A549 (cell line): Measurements from ENCODE around the gene ESR1. TPM values are rescaled to one million over a fixed set of nuclear protein-coding genes. Genes with fewer than 3 reads are reported as not detected.

Experiments
- ATAC-seq, 2 experiments: fragments of 200-7000 bp in 1 of 2; fragments of >200 bp in 1 of 2; cut with Nextera tagmentation in 1 of 2; cut with Tn5 transposase in 1 of 2; 3 replicates each; pipeline versions ENCODE4 v1.8.0 to v1.9.1; 2018 to 2020; ENCODE audit warnings: mild to moderate bottlenecking in 1 of 2, moderate library complexity in 1 of 2
- CTCF ChIA-PET: fragments of 300-600 bp; sonication (Branson Sonifier 250); formaldehyde crosslinking; extraction: SDS; loops from one replicate; lab custom pipeline; 2021; ENCODE audit warnings: antibody characterized with exemption, inconsistent platforms; lab: Yijun Ruan, JAX
- POLR2A ChIA-PET: fragments of 350-600 bp; formaldehyde crosslinking; extraction: SDS; loops from one replicate; lab custom pipeline; 2021; ENCODE audit warnings: antibody characterized with exemption, inconsistent platforms; lab: Yijun Ruan, JAX
- DNase-seq, 2 experiments: peaks; one replicate each; pipeline versions ENCODE4 v3.0.0 to v3.0.0-alpha.2; 2011 to 2016; ENCODE audit warnings: low read depth in 1 of 2, low spot score in 1 of 2
- FAIRE-seq: peaks from 2 replicates; lab custom pipeline; 2011; peaks lifted over from hg19 to GRCh38; lab: Jason Lieb, UNC
- H3K27ac ChIP-seq, 2 experiments: fragments of >200 bp; sonication (Bioruptor Twin); formaldehyde crosslinking; 3 replicates each; pipeline ENCODE4 v1.5.1; 2016 to 2017
- H3K4me1 ChIP-seq: fragments of >200 bp; sonication (Bioruptor Twin); formaldehyde crosslinking; 3 replicates; pipeline ENCODE4 v1.6.1; 2016
- H3K4me2 ChIP-seq: fragments of >200 bp; sonication (Bioruptor Twin); formaldehyde crosslinking; 3 replicates; pipeline ENCODE4 v1.6.1; 2016
- H3K4me3 ChIP-seq: fragments of >200 bp; sonication (Bioruptor Twin); formaldehyde crosslinking; 3 replicates; pipeline ENCODE4 v1.5.1; 2016
- H3K9me3 ChIP-seq: fragments of >200 bp; sonication (Bioruptor Twin); formaldehyde crosslinking; 3 replicates; pipeline ENCODE4 v1.6.1; 2016
- CBX2 ChIP-seq: fragments of 200-600 bp; sonication (generic); IDR thresholded peaks from 2 replicates; pipeline ENCODE4 v1.6.1; 2016; ENCODE audit warnings: low read depth, mild to moderate bottlenecking, borderline replicate concordance
- CBX8 ChIP-seq: fragments of 200-600 bp; sonication (generic); IDR thresholded peaks from 2 replicates; pipeline ENCODE4 v1.6.1; 2016
- CHD4 ChIP-seq: fragments of 200-600 bp; sonication (generic); IDR thresholded peaks from 2 replicates; pipeline ENCODE4 v1.6.1; 2016; ENCODE audit warnings: antibody characterized with exemption, mild to moderate bottlenecking, borderline replicate concordance
- EHMT2 ChIP-seq: fragments of 200-600 bp; sonication (generic); IDR thresholded peaks from 2 replicates; pipeline ENCODE4 v1.6.1; 2016; ENCODE audit warnings: antibody characterized with exemption, low read depth, mild to moderate bottlenecking, moderate library complexity
- HEYL ChIP-seq: fragments of 250-450 bp; sonication (Bioruptor Pico); IDR thresholded peaks from 2 replicates; pipeline ENCODE4 v1.8.0; 2021; ENCODE audit warnings: mild to moderate bottlenecking, moderate library complexity
- JUNB ChIP-seq: fragments of >200 bp; sonication (Bioruptor Twin); formaldehyde crosslinking; IDR thresholded peaks from 2 replicates; pipeline ENCODE4 v1.6.1; 2016
- KDM1A ChIP-seq: fragments of 200-600 bp; sonication (generic); IDR thresholded peaks from 2 replicates; pipeline ENCODE4 v1.6.1; 2016; ENCODE audit warnings: low read depth, mild to moderate bottlenecking
- MAFK ChIP-seq: fragments of 450-650 bp; IDR thresholded peaks from 2 replicates; pipeline ENCODE4 v1.6.1; 2014; ENCODE audit not compliant: partially characterized antibody
- NFE2L2 ChIP-seq: fragments of 150-350 bp; conservative IDR thresholded peaks from 2 replicates; pipeline ENCODE4 v1.6.1; 2014; ENCODE audit warnings: low read length
- NR3C1 ChIP-seq: fragments of >200 bp; sonication (Bioruptor Twin); formaldehyde crosslinking; IDR thresholded peaks from 3 replicates; pipeline ENCODE4 v1.6.1; 2017
- RARB ChIP-seq: fragments of 250-450 bp; sonication (Bioruptor Pico); IDR thresholded peaks from 2 replicates; pipeline ENCODE4 v1.8.0; 2021; ENCODE audit warnings: mild to moderate bottlenecking, moderate library complexity
- RNF2 ChIP-seq: fragments of 200-600 bp; sonication (generic); IDR thresholded peaks from 2 replicates; pipeline ENCODE4 v1.6.1; 2016; ENCODE audit warnings: low read depth, mild to moderate bottlenecking, antibody characterized with exemption, moderate library complexity, borderline replicate concordance
- SREBF2 ChIP-seq: fragments of 450-650 bp; IDR thresholded peaks from 2 replicates; pipeline ENCODE4 v1.6.1; 2014; ENCODE audit warnings: mild to moderate bottlenecking, moderate library complexity
- TFCP2L1 ChIP-seq: fragments of 250-450 bp; sonication (Bioruptor Pico); IDR thresholded peaks from 2 replicates; pipeline ENCODE4 v1.5.0; 2021; ENCODE audit warnings: mild to moderate bottlenecking
- ZNF302 ChIP-seq: fragments of 250-450 bp; sonication (Bioruptor Pico); IDR thresholded peaks from 2 replicates; pipeline ENCODE4 v1.9.0; 2021; ENCODE audit warnings: inconsistent platforms, mild to moderate bottlenecking, moderate library complexity
- WGBS: methylation state at CpG from one replicate; pipeline ENCODE4 v1.1.6; 2017; ENCODE audit errors: missing lambda C conversion rate; 5-methylcytosine and 5-hydroxymethylcytosine counted together
- polyA plus RNA-seq, 4 experiments: library from polyadenylated mRNA; depleted of rRNA in 3 of 4; stranded (reverse); fragments of >200 nt; fragmentation: RNase III in 1 of 4; extraction: RNeasy Plus Mini Kit Qiagen cat#74134 plus additional on column Dnase treatment in 1 of 4; gene quantifications; 2 replicates in 3 of 4; 3 replicates in 1 of 4; pipeline ENCODE4 v1.2.3, GENCODE V29; 2011 to 2017
- TF ChIP-seq, protein P1 (sequence below): IDR thresholded peaks from 2 replicates; pipeline ENCODE4 v1.6.1; 2012
- TF ChIP-seq, protein P2 (sequence below): fragments of 200-600 bp; sonication (generic); IDR thresholded peaks from 2 replicates; pipeline ENCODE4 v1.6.1; 2016; ENCODE audit warnings: antibody characterized with exemption, mild to moderate bottlenecking, moderate library complexity
- TF ChIP-seq, protein P3 (sequence below): fragments of 450-650 bp; IDR thresholded peaks from 2 replicates; pipeline ENCODE4 v1.6.1; 2014; ENCODE audit warnings: antibody characterized with exemption

The ESR1 gene
- polyA plus RNA-seq, 2 of the 4 experiments (the other 2 are of a cell fraction), result not detected

DNA sequence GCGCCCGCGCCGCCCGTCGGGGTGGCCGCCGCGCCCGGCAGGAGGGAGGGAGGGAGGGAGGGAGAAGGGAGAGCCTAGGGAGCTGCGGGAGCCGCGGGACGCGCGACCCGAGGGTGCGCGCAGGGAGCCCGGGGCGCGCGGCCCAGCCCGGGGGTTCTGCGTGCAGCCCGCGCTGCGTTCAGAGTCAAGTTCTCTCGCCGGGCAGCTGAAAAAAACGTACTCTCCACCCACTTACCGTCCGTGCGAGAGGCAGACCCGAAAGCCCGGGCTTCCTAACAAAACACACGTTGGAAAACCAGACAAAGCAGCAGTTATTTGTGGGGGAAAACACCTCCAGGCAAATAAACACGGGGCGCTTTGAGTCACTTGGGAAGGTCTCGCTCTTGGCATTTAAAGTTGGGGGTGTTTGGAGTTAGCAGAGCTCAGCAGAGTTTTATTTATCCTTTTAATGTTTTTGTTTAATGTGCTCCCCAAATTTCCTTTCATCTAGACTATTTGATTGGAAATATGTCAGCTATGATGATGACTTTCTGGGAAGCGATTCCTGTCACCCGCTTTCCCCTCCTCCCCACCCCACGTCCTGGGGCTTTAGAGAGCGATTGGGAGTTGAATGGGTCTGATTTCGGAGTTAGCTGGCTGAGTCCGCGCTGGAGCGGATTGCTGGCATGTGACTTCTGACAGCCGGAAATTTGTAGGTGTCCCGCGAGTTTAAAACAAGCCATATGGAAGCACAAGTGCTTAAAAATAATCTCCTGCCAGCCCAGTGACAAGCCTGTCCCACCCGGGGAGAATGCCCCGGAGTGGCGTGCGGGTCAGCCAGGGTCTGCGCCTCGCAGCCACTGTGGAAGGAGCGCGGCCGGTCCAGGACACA, 1.1 kb downstream of the ESR1 start:
- CTCF ChIA-PET, result no interaction called here
- TF ChIP-seq JUNB, result no peak
- TF ChIP-seq KDM1A, result no peak
- no peak for TF ChIP-seq NFE2L2
- TF ChIP-seq MAFK, result no peak
- no peak for TF ChIP-seq EHMT2
- no peak for TF ChIP-seq SREBF2
- no peak for TF ChIP-seq CBX2
- TF ChIP-seq RARB, result no peak
- TF ChIP-seq, protein P1, sequence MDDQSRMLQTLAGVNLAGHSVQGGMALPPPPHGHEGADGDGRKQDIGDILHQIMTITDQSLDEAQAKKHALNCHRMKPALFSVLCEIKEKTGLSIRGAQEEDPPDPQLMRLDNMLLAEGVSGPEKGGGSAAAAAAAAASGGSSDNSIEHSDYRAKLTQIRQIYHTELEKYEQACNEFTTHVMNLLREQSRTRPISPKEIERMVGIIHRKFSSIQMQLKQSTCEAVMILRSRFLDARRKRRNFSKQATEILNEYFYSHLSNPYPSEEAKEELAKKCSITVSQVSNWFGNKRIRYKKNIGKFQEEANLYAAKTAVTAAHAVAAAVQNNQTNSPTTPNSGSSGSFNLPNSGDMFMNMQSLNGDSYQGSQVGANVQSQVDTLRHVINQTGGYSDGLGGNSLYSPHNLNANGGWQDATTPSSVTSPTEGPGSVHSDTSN, result no peak
- TF ChIP-seq NR3C1, result no peak
- no peak for TF ChIP-seq RNF2
- TF ChIP-seq HEYL (CRISPR knock-in tag), result no peak
- TF ChIP-seq TFCP2L1 (CRISPR knock-in tag), result no peak
- TF ChIP-seq, protein P2, sequence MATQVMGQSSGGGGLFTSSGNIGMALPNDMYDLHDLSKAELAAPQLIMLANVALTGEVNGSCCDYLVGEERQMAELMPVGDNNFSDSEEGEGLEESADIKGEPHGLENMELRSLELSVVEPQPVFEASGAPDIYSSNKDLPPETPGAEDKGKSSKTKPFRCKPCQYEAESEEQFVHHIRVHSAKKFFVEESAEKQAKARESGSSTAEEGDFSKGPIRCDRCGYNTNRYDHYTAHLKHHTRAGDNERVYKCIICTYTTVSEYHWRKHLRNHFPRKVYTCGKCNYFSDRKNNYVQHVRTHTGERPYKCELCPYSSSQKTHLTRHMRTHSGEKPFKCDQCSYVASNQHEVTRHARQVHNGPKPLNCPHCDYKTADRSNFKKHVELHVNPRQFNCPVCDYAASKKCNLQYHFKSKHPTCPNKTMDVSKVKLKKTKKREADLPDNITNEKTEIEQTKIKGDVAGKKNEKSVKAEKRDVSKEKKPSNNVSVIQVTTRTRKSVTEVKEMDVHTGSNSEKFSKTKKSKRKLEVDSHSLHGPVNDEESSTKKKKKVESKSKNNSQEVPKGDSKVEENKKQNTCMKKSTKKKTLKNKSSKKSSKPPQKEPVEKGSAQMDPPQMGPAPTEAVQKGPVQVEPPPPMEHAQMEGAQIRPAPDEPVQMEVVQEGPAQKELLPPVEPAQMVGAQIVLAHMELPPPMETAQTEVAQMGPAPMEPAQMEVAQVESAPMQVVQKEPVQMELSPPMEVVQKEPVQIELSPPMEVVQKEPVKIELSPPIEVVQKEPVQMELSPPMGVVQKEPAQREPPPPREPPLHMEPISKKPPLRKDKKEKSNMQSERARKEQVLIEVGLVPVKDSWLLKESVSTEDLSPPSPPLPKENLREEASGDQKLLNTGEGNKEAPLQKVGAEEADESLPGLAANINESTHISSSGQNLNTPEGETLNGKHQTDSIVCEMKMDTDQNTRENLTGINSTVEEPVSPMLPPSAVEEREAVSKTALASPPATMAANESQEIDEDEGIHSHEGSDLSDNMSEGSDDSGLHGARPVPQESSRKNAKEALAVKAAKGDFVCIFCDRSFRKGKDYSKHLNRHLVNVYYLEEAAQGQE, result no peak
- DNase-seq (no peak), FAIRE-seq (no peak), ATAC-seq (peak in 1 of 2 experiments; percentile 43; a peak in 3 of 6 replicates)
- Histone ChIP-seq H3K4me3 (peak overlapping the region; percentile 30; the same call in 1 of the 3 replicates), H3K4me1 (0 out of 3 replicates have a peak, but pooled peaks cover 4% of the 10 kb centered on the region), H3K27ac (no peak overlapping the region), H3K4me2 (peak overlapping the region; percentile 68), H3K9me3 (no peaks in the 10 kb centered on the region; the same call in 2 of the 3 replicates)
- WGBS, result 45% methylated on average over 25 of the region's 60 CpGs
- POLR2A ChIA-PET, result no interaction called here

DNA sequence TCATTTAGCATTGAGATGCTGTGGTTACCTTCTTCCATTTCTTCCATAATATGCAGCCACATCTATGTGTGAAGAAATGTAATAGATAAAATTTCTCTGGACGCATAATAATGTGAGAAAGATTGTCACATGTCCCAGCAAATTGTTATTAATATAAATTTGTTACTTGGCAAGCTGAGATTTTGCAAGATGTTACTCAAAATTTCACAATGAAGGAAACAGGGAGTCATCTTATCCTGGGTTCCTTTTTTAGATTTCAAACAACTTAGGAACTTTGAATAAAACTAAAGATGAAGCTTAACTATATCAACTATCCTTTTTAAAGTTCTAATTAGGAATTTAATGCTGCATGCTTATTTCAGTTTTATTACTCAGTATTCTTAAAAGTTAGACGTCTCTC, 3.6 kb downstream of the ESR1 start:
- TF ChIP-seq NR3C1 (no peak), CBX8 (no peak), CHD4 (no peak), ZNF302 (CRISPR knock-in tag) (no peak), EHMT2 (no peak)
- TF ChIP-seq, protein P3, sequence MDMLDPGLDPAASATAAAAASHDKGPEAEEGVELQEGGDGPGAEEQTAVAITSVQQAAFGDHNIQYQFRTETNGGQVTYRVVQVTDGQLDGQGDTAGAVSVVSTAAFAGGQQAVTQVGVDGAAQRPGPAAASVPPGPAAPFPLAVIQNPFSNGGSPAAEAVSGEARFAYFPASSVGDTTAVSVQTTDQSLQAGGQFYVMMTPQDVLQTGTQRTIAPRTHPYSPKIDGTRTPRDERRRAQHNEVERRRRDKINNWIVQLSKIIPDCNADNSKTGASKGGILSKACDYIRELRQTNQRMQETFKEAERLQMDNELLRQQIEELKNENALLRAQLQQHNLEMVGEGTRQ, result no peak
- no peak for DNase-seq
- no peak for FAIRE-seq
- ChIA-PET CTCF (no interaction called here), POLR2A (no interaction called here)
- no peak for ATAC-seq
- H3K4me2 ChIP-seq, result no peak overlapping the region
- no peak overlapping the region for H3K27ac ChIP-seq
- no peaks in the 10 kb centered on the region for H3K9me3 ChIP-seq
- no peak overlapping the region for H3K4me3 ChIP-seq
- WGBS, result 5% methylated on average over 2 of the region's 2 CpGs
- 0 out of 3 replicates have a peak, but pooled peaks cover 4% of the 10 kb centered on the region for H3K4me1 ChIP-seq
